Suprapubic skin (tissue), 4 donors: ENCODE data around the gene MVD.

Experiments used
- EP300 ChIP-seq: sonication (generic); formaldehyde crosslinking; IDR thresholded peaks from one replicate; pipeline ENCODE4 v1.6.1; 2017; ENCODE audit warnings: antibody characterized with exemption
- POLR2A ChIP-seq, 2 donors: fragments of 450-650 bp; IDR thresholded peaks; one replicate each; pipeline ENCODE4 v1.6.1; 2017; ENCODE audit warnings: antibody characterized with exemption in 2 of 2, mild to moderate bottlenecking in 2 of 2, moderate library complexity in 2 of 2
- POLR2AphosphoS5 ChIP-seq, 3 donors: sonication (generic); formaldehyde crosslinking; IDR thresholded peaks; one replicate each; pipeline ENCODE4 v1.6.1; 2017; ENCODE audit warnings: antibody characterized with exemption in 3 of 3
- TF ChIP-seq, protein P1 (sequence below), 2 donors: fragments of 200-600 bp in 1 of 2; fragments of 450-650 bp in 1 of 2; sonication (generic) in 1 of 2; IDR thresholded peaks; one replicate each; pipeline ENCODE4 v1.5.1; 2016 to 2019; ENCODE audit warnings: antibody characterized with exemption in 2 of 2, mild to moderate bottlenecking in 1 of 2, moderate library complexity in 1 of 2

DNA sequence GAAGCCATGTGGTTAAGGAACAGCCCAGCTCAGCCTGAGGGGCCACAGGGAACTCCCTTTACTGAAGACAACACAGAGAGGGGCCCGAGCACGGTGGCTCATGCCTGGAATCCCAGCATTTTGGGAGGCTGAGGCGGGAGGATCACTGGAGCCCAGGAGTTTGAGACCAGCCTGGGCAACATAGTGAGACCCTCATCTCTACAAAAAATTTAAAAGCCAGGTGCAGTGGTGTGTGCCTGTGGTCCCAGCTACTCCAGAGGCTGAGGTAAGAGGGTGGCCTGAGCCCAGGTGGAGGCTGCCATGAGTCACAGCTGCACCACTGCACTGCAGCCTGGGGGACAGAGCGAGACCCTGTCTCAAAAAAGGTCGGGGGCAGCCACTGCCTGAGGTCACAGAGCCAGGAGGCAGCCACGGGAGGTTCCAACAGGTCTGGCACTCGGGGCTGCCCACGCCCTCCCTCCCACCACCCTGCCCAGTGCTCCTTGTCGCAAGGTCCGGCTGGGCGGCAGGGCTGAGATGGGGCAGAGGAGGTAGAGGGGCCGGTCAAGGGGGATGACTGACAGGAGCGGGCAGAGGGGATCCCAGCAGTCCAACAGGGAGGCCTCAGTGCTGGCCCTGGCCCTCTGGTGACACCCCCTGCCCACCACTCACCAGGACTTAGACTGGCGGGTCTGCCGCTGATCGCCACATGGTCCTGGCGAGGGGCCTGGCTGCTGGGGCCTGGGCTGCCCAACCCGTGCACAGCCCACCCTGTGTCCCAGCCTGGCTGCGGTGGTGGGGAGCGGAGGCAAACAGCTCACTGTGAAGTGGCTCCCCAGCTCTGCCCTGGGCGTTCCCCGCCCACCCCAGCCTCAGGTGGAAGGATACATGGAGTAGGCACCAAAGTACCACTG is 15.5 kb downstream of the MVD start:
- TF ChIP-seq EP300 (no peak), POLR2A (IDR thresholded peaks at IDR 0.05) (no peak), POLR2AphosphoS5 (IDR thresholded peaks at IDR 0.05) (no peak)
- TF ChIP-seq, protein P1, sequence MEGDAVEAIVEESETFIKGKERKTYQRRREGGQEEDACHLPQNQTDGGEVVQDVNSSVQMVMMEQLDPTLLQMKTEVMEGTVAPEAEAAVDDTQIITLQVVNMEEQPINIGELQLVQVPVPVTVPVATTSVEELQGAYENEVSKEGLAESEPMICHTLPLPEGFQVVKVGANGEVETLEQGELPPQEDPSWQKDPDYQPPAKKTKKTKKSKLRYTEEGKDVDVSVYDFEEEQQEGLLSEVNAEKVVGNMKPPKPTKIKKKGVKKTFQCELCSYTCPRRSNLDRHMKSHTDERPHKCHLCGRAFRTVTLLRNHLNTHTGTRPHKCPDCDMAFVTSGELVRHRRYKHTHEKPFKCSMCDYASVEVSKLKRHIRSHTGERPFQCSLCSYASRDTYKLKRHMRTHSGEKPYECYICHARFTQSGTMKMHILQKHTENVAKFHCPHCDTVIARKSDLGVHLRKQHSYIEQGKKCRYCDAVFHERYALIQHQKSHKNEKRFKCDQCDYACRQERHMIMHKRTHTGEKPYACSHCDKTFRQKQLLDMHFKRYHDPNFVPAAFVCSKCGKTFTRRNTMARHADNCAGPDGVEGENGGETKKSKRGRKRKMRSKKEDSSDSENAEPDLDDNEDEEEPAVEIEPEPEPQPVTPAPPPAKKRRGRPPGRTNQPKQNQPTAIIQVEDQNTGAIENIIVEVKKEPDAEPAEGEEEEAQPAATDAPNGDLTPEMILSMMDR (IDR thresholded peaks at IDR 0.05), result no peak
